KMS-11 (cell line): ENCODE data around the gene PCNX3.

Experiments
- H2AFZ ChIP-seq: fragments of 200-600 bp; sonication (generic); 2 replicates; pipeline ENCODE4 v1.6.1; 2016; ENCODE audit warnings: antibody characterized with exemption, mixed run types, low read depth
- H3K27ac ChIP-seq: fragments of 200-600 bp; sonication (generic); 2 replicates; pipeline ENCODE4 v1.6.1; 2016; ENCODE audit warnings: mild to moderate bottlenecking, mixed run types
- H3K27me3 ChIP-seq: fragments of 200-600 bp; sonication (generic); 2 replicates; pipeline ENCODE4 v1.6.1; 2017; ENCODE audit warnings: mild to moderate bottlenecking, low read depth, mixed run types, moderate library complexity; ENCODE audit not compliant: insufficient read depth
- H3K36me3 ChIP-seq: fragments of 200-600 bp; sonication (generic); 2 replicates; pipeline ENCODE4 v1.6.1; 2017; ENCODE audit warnings: mild to moderate bottlenecking, mixed run types; ENCODE audit not compliant: insufficient read depth
- H3K4me1 ChIP-seq: fragments of 200-600 bp; sonication (generic); 2 replicates; pipeline ENCODE4 v1.6.1; 2016; ENCODE audit warnings: mild to moderate bottlenecking, low read depth, mixed run types; ENCODE audit not compliant: poor library complexity, severe bottlenecking
- H3K4me2 ChIP-seq: fragments of 200-600 bp; sonication (generic); 2 replicates; pipeline ENCODE4 v1.7.0; 2016; ENCODE audit warnings: mild to moderate bottlenecking, mixed run types
- H3K4me3 ChIP-seq: fragments of 200-600 bp; sonication (generic); IDR thresholded peaks from 2 replicates; pipeline ENCODE4 v1.6.1; 2017; ENCODE audit warnings: low read depth, low read length, mixed read lengths; ENCODE audit not compliant: insufficient read depth
- H3K79me2 ChIP-seq: fragments of 200-600 bp; sonication (generic); 2 replicates; pipeline ENCODE4 v1.6.1; 2016; ENCODE audit warnings: low read depth, mixed run types; ENCODE audit not compliant: insufficient read depth
- H3K9ac ChIP-seq: fragments of 200-600 bp; sonication (generic); 2 replicates; pipeline ENCODE4 v1.6.1; 2016; ENCODE audit warnings: mild to moderate bottlenecking, mixed run types
- H4K20me1 ChIP-seq: fragments of 200-600 bp; sonication (generic); 2 replicates; pipeline ENCODE4 v1.6.1; 2016; ENCODE audit warnings: mild to moderate bottlenecking, mixed run types; ENCODE audit not compliant: insufficient read depth
- CTCF ChIP-seq: fragments of 200-600 bp; sonication (generic); conservative IDR thresholded peaks from 2 replicates; pipeline ENCODE4 v1.6.1; 2017; ENCODE audit warnings: low read depth, mild to moderate bottlenecking, antibody characterized with exemption, low read length, moderate library complexity, mixed read lengths

PCNX3 gene

GRCh38 chr11:65618763-65619162, 3.2 kb downstream of the PCNX3 start:
- Histone ChIP-seq H3K27me3 (no peaks in the 10 kb centered on the region), H3K4me1 (peaks cover 18% of the 10 kb centered on the region), H2AFZ (no peak overlapping the region), H3K4me3 (no peak overlapping the region), H3K27ac (no peak overlapping the region), H3K79me2 (peaks cover 26% of the 10 kb centered on the region), H3K36me3 (no peaks in the 10 kb centered on the region), H3K4me2 (no peak overlapping the region), H3K9ac (no peak overlapping the region), H4K20me1 (no peaks in the 10 kb centered on the region)
- no peak for TF ChIP-seq CTCF

GRCh38 chr11:65619281-65619928, 3.8 kb downstream of the PCNX3 start:
- Histone ChIP-seq H3K36me3 (no peaks in the 10 kb centered on the region), H2AFZ (no peak overlapping the region), H3K79me2 (peaks cover 26% of the 10 kb centered on the region), H4K20me1 (no peaks in the 10 kb centered on the region), H3K27me3 (no peaks in the 10 kb centered on the region), H3K27ac (no peak overlapping the region), H3K4me2 (no peak overlapping the region), H3K4me1 (peaks cover 18% of the 10 kb centered on the region), H3K9ac (no peak overlapping the region), H3K4me3 (no peak overlapping the region)
- TF ChIP-seq CTCF = no peak

DNA sequence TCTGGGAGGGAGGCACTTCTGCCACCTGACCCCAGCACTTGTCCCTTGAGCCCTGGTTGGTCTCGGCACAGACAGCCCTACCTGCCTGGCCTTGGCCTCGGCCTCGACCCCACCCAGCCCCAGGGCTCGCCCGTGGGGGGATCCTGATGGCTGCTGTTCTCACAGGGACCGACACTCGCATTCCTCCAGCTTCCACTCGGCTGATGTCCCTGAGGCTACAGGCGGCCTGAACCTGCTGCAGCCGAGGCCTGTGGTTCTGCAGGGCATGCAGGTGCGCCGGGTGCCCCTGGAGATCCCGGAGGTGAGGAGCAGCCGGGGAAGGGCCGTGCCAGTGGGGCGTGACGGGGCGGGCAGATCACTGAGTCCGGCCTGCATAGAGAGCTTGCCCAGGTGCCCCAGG, 5.1 kb downstream of the PCNX3 start:
- H3K36me3 ChIP-seq = no peaks in the 10 kb centered on the region

GRCh38 chr11:65621460-65621859, 5.9 kb downstream of the PCNX3 start:
- Histone ChIP-seq H4K20me1 (no peaks in the 10 kb centered on the region), H3K79me2 (peaks cover 21% of the 10 kb centered on the region), H3K27me3 (no peaks in the 10 kb centered on the region), H3K4me1 (peaks cover 15% of the 10 kb centered on the region), H3K36me3 (no peaks in the 10 kb centered on the region), H3K27ac (no peak overlapping the region), H2AFZ (no peak overlapping the region), H3K9ac (no peak overlapping the region), H3K4me3 (no peak overlapping the region), H3K4me2 (no peak overlapping the region)
- no peak for TF ChIP-seq CTCF

More for the DNA sequence above, 5.1 kb downstream of the PCNX3 start:
- Histone ChIP-seq H3K4me1 (peaks cover 18% of the 10 kb centered on the region), H2AFZ (no peak overlapping the region), H4K20me1 (no peaks in the 10 kb centered on the region), H3K79me2 (peaks cover 26% of the 10 kb centered on the region), H3K4me3 (no peak overlapping the region), H3K9ac (no peak overlapping the region), H3K27ac (no peak overlapping the region), H3K27me3 (no peaks in the 10 kb centered on the region), H3K4me2 (no peak overlapping the region)
- TF ChIP-seq CTCF = no peak
